H1 (cell line): ENCODE results near the gene TOM1L2. TPM values are rescaled to one million over a fixed set of nuclear protein-coding genes. Genes with fewer than 3 reads are reported as not detected.

Experiments used
- CTCF ChIA-PET: fragments of 300-600 bp; sonication (Branson Sonifier 250); formaldehyde crosslinking; loops from one replicate; lab custom pipeline; 2021; ENCODE audit not compliant: partially characterized antibody; lab: Charles Lee
- POLR2A ChIA-PET: fragments of 300-600 bp; sonication (Branson Sonifier 250); formaldehyde crosslinking; loops from one replicate; lab custom pipeline; 2021; ENCODE audit warnings: inconsistent platforms; ENCODE audit not compliant: partially characterized antibody; lab: Charles Lee
- DNase-seq, 2 experiments: peaks; one replicate each; pipeline versions ENCODE4 v3.0.0 to v3.0.0-alpha.2; 2010 to 2022; ENCODE audit warnings: low spot score in 2 of 2, low read depth in 1 of 2, mixed read lengths in 1 of 2
- FAIRE-seq: peaks from 2 replicates; lab custom pipeline; 2011; peaks lifted over from hg19 to GRCh38; lab: Jason Lieb, UNC
- H2AFZ ChIP-seq: 2 replicates; pipeline ENCODE4 v1.8.1; 2012; ENCODE audit warnings: low read length, inconsistent platforms
- H2AK5ac ChIP-seq: 2 replicates; pipeline ENCODE4 v1.6.1; 2013; ENCODE audit warnings: low read depth, low read length
- H2BK120ac ChIP-seq: replicated peaks from 2 replicates; pipeline ENCODE3; 2013; ENCODE audit warnings: low read depth, low read length, inconsistent platforms
- H2BK12ac ChIP-seq: 2 replicates; pipeline ENCODE4 v1.6.1; 2013; ENCODE audit warnings: low read depth, low read length
- H2BK15ac ChIP-seq: 2 replicates; pipeline ENCODE4 v1.6.1; 2013; ENCODE audit warnings: low read length
- H2BK20ac ChIP-seq: 2 replicates; pipeline ENCODE4 v1.6.1; 2013; ENCODE audit warnings: low read length
- H2BK5ac ChIP-seq: 2 replicates; pipeline ENCODE4 v1.6.1; 2013; ENCODE audit warnings: low read depth, low read length
- H3K14ac ChIP-seq: 2 replicates; pipeline ENCODE4 v1.6.1; 2013; ENCODE audit warnings: inconsistent platforms; ENCODE audit not compliant: insufficient read length
- H3K18ac ChIP-seq: 2 replicates; pipeline ENCODE4 v1.6.1; 2013; ENCODE audit warnings: low read length; ENCODE audit errors: extremely low read depth
- H3K23ac ChIP-seq: 2 replicates; pipeline ENCODE4 v1.6.1; 2013; ENCODE audit warnings: inconsistent platforms; ENCODE audit not compliant: insufficient read length
- H3K23me2 ChIP-seq: 2 replicates; pipeline ENCODE4 v1.6.1; 2013; ENCODE audit warnings: low read depth, low read length
- H3K27ac ChIP-seq: 2 replicates; pipeline ENCODE4 v1.6.1; 2011; ENCODE audit warnings: low read depth, low read length, inconsistent platforms
- H3K27me3 ChIP-seq, 4 experiments: replicated peaks in 1 of 4; 1 replicate in 1 of 4; 2 replicates in 3 of 4; pipeline versions ENCODE4 v1.6.1 to v1.8.1; 2011 to 2013; ENCODE audit warnings: low read length in 3 of 4, mild to moderate bottlenecking in 3 of 4, inconsistent platforms in 2 of 4, mixed read lengths in 2 of 4, moderate library complexity in 1 of 4; ENCODE audit not compliant: control insufficient read depth in 3 of 4, insufficient read depth in 3 of 4; ENCODE audit errors: extremely low read depth in 1 of 4
- H3K36me3 ChIP-seq, 4 experiments: 2 replicates each; pipeline versions ENCODE4 v1.6.1 to v1.8.1; 2011 to 2013; ENCODE audit warnings: mild to moderate bottlenecking in 4 of 4, low read length in 3 of 4, moderate library complexity in 2 of 4, control low read depth in 1 of 4, inconsistent platforms in 1 of 4; ENCODE audit not compliant: insufficient read depth in 4 of 4, control insufficient read depth in 2 of 4
- H3K4ac ChIP-seq: replicated peaks from 2 replicates; pipeline ENCODE3; 2013; ENCODE audit warnings: low read length, low read depth, mixed read lengths, inconsistent platforms; ENCODE audit not compliant: insufficient read length
- H3K4me1 ChIP-seq, 4 experiments: replicated peaks in 1 of 4; 1 replicate in 1 of 4; 2 replicates in 3 of 4; pipeline versions ENCODE4 v1.6.1 to v1.8.1; 2011 to 2013; ENCODE audit warnings: low read length in 3 of 4, inconsistent platforms in 2 of 4, mixed read lengths in 1 of 4; ENCODE audit not compliant: insufficient read depth in 4 of 4, control insufficient read depth in 3 of 4
- H3K4me2 ChIP-seq, 2 experiments: 2 replicates each; pipeline versions ENCODE4 v1.6.1 to v1.8.1; 2011 to 2013; ENCODE audit warnings: low read depth in 2 of 2, low read length in 2 of 2, control low read depth in 1 of 2, inconsistent platforms in 1 of 2, mild to moderate bottlenecking in 1 of 2; ENCODE audit not compliant: insufficient read depth in 1 of 2
- H3K4me3 ChIP-seq, 4 experiments: fragments of 200-600, 300-600 bp in 1 of 4; sonication (generic), shearing (Covaris generic), sonication (Bioruptor Twin) in 1 of 4; 2 replicates each; pipeline versions ENCODE4 v1.5.1 to v1.8.1; 2011 to 2016; ENCODE audit warnings: low read length in 4 of 4, low read depth in 3 of 4, control low read depth in 2 of 4, inconsistent platforms in 2 of 4, mild to moderate bottlenecking in 2 of 4, mixed read lengths in 1 of 4, moderate library complexity in 1 of 4; ENCODE audit not compliant: insufficient read depth in 2 of 4; ENCODE audit errors: extremely low read depth in 1 of 4
- H3K56ac ChIP-seq: replicated peaks from 2 replicates; pipeline ENCODE3; 2013; ENCODE audit warnings: low read depth, mild to moderate bottlenecking, mixed read lengths, low read length, inconsistent platforms; ENCODE audit not compliant: insufficient read length
- H3K79me1 ChIP-seq: 2 replicates; pipeline ENCODE4 v1.6.1; 2013; ENCODE audit warnings: low read depth, low read length, control low read depth
- H3K79me2 ChIP-seq, 2 experiments: 2 replicates each; pipeline versions ENCODE4 v1.6.1 to v1.8.1; 2012 to 2013; ENCODE audit warnings: low read length in 2 of 2, mild to moderate bottlenecking in 2 of 2, inconsistent platforms in 1 of 2; ENCODE audit not compliant: insufficient read depth in 2 of 2, control insufficient read depth in 1 of 2
- H3K9ac ChIP-seq, 4 experiments: replicated peaks in 1 of 4; 1 replicate in 1 of 4; 2 replicates in 3 of 4; pipeline versions ENCODE4 v1.6.1 to v1.8.1; 2011 to 2013; ENCODE audit warnings: low read depth in 3 of 4, low read length in 3 of 4, control low read depth in 2 of 4, mild to moderate bottlenecking in 2 of 4, moderate library complexity in 2 of 4, inconsistent platforms in 1 of 4; ENCODE audit errors: extremely low read depth in 1 of 4
- H3K9me3 ChIP-seq, 2 experiments: 2 replicates each; pipeline versions ENCODE4 v1.6.1 to v1.8.1; 2012 to 2013; ENCODE audit warnings: mild to moderate bottlenecking in 2 of 2, moderate library complexity in 2 of 2, control low read depth in 1 of 2, inconsistent platforms in 1 of 2, low read depth in 1 of 2, low read length in 1 of 2, mixed read lengths in 1 of 2; ENCODE audit not compliant: insufficient read depth in 2 of 2
- H4K20me1 ChIP-seq, 2 experiments: replicated peaks in 1 of 2; 2 replicates each; pipeline versions ENCODE3 to v1.8.1; 2011 to 2013; ENCODE audit warnings: inconsistent platforms in 2 of 2, low read length in 2 of 2, mild to moderate bottlenecking in 1 of 2; ENCODE audit not compliant: insufficient read depth in 2 of 2, control insufficient read depth in 1 of 2
- H4K5ac ChIP-seq: 2 replicates; pipeline ENCODE4 v1.6.1; 2013; ENCODE audit warnings: low read length, low read depth, mixed read lengths, inconsistent platforms; ENCODE audit not compliant: insufficient read length
- H4K8ac ChIP-seq: 2 replicates; pipeline ENCODE4 v1.8.0; 2013; ENCODE audit warnings: mild to moderate bottlenecking, moderate library complexity, low read length, inconsistent platforms; ENCODE audit not compliant: insufficient read depth; ENCODE audit errors: extremely low read depth
- H4K91ac ChIP-seq: replicated peaks from 2 replicates; pipeline ENCODE3; 2013; ENCODE audit warnings: low read length, mixed read lengths, inconsistent platforms; ENCODE audit not compliant: insufficient read length
- CBX8 ChIP-seq: fragments of 300-800, 300-1000 bp; sonication (generic); IDR thresholded peaks from 2 replicates; pipeline ENCODE4 v1.7.1; 2016; ENCODE audit warnings: low read depth, low read length, borderline replicate concordance
- GABPA ChIP-seq: IDR thresholded peaks from 2 replicates; pipeline ENCODE4 v1.6.1; 2011; ENCODE audit warnings: mild to moderate bottlenecking, low read length, moderate library complexity, borderline replicate concordance; ENCODE audit not compliant: insufficient read depth
- HDAC2 ChIP-seq, 2 experiments: fragments of 300-600 bp in 1 of 2; sonication (generic) in 1 of 2; IDR thresholded peaks; 2 replicates each; pipeline ENCODE4 v1.6.1; 2011 to 2012; ENCODE audit warnings: low read depth in 2 of 2, low read length in 2 of 2, mild to moderate bottlenecking in 2 of 2, moderate library complexity in 2 of 2, borderline replicate concordance in 1 of 2, inconsistent platforms in 1 of 2
- POU5F1 ChIP-seq: IDR thresholded peaks from 2 replicates; pipeline ENCODE4 v1.6.1; 2011; ENCODE audit warnings: low read depth, mild to moderate bottlenecking, low read length, moderate library complexity
- RXRA ChIP-seq: IDR thresholded peaks from 2 replicates; pipeline ENCODE4 v1.6.1; 2011; ENCODE audit warnings: low read depth, mild to moderate bottlenecking, low read length, moderate library complexity; ENCODE audit not compliant: insufficient read depth
- SAP30 ChIP-seq: fragments of 300-600 bp; sonication (generic); IDR thresholded peaks from 2 replicates; pipeline ENCODE4 v1.7.1; 2012; ENCODE audit warnings: low read length, moderate library complexity, mild to moderate bottlenecking, inconsistent platforms; ENCODE audit not compliant: insufficient read depth, insufficient replicate concordance
- SIX5 ChIP-seq: IDR thresholded peaks from 2 replicates; pipeline ENCODE4 v1.6.1; 2011; ENCODE audit warnings: mild to moderate bottlenecking, low read depth, low read length
- SP1 ChIP-seq: IDR thresholded peaks from 2 replicates; pipeline ENCODE4 v1.6.1; 2011; ENCODE audit warnings: low read depth, low read length
- SP2 ChIP-seq: IDR thresholded peaks from 2 replicates; pipeline ENCODE4 v1.6.1; 2012; ENCODE audit warnings: mild to moderate bottlenecking, low read length, inconsistent platforms
- TAF7 ChIP-seq: optimal IDR thresholded peaks from 2 replicates; pipeline ENCODE3; 2011; ENCODE audit warnings: low read depth, mild to moderate bottlenecking, inconsistent platforms, low read length, moderate library complexity, borderline replicate concordance
- WGBS, 2 experiments: shearing (Covaris generic) in 1 of 2; methylation state at CpG; one replicate each; pipeline versions ENCODE4 v1.1.6 to v1.1.7; 2013 to 2015; ENCODE audit warnings: low lambda C conversion rate in 2 of 2, mixed read lengths in 2 of 2, inconsistent platforms in 1 of 2, low coverage in 1 of 2, missing lambda C conversion rate in 1 of 2; ENCODE audit not compliant: insufficient replicate concordance in 2 of 2, insufficient coverage in 1 of 2, insufficient read length in 1 of 2; ENCODE audit errors: extremely low coverage in 1 of 2, missing lambda C conversion rate in 1 of 2; 5-methylcytosine and 5-hydroxymethylcytosine counted together
- polyA plus RNA-seq, 7 experiments: library from polyadenylated mRNA; depleted of rRNA in 3 of 7; stranded (reverse) in 5 of 7; unstranded in 2 of 7; fragments of >200 nt in 5 of 7; fragments of 200-250 nt in 2 of 7; gene quantifications; 1 replicate in 5 of 7; 2 replicates in 1 of 7; 4 replicates in 1 of 7; pipeline versions ENCODE4 v1.2.1 to v1.2.3, GENCODE V29; 2011 to 2013; ENCODE audit warnings: missing spikeins in 2 of 7, mixed read lengths in 2 of 7
- total RNA-seq: library from RNA; stranded (reverse); fragmentation: NEBNext Ultra II Directional; extraction: Animal tissue kit (Norgen Biotek cat#: 25700); gene quantifications from 2 replicates; pipeline ENCODE4 v1.2.1, GENCODE V29; 2021

Gene TOM1L2
- total and polyA plus RNA-seq, 2 of the 8 experiments (the other 6 are each of a cell fraction or from before 2014, with no cell fraction given), result 2.0 to 3.4 TPM

- peaks cover 6 to 20% (median 12%) of the 10 kb centered on the region in 4 experiments; a peak in 6 of 8 replicates for H3K36me3 ChIP-seq
- no peaks in the 10 kb centered on the region for H3K9me3 ChIP-seq
- peaks cover 6 to 23% (median 17%) of the 10 kb centered on the region in 4 experiments for H3K27me3 ChIP-seq
- ChIA-PET POLR2A (interaction anchor here (0.6 to 24.7 kb wide), 22 partner anchors 8 to 128 kb away, joined by 3 to 532 read pairs (median 4); partner anchors contain the start of gene SREBF1), CTCF (interaction anchor here (1.0 to 18.1 kb wide), 15 partner anchors 9 to 229 kb away, joined by 3 to 375 read pairs (median 4); partner anchors contain the start of genes ATPAF2 and GID4)
- H3K9ac ChIP-seq, result no peak overlapping the region; a peak in 2 of 7 replicates
- no peak overlapping the region for H3K27ac ChIP-seq
- 0 out of 2 replicates have a peak overlapping the region, but pooled peaks have one; percentile 29 for H2BK12ac ChIP-seq
- H3K79me1 ChIP-seq, result no peaks in the 10 kb centered on the region
- DNase-seq, result peak; percentile 50 to 94
- H2BK15ac ChIP-seq, result no peak overlapping the region
- H3K4me1 ChIP-seq, result peaks cover 0 to 20% (median 12%) of the 10 kb centered on the region in 4 experiments; a peak in 6 of 7 replicates
- H3K14ac ChIP-seq, result no peak overlapping the region
- no peak overlapping the region for H2BK120ac ChIP-seq
- peak overlapping the region; percentile 48 for H4K8ac ChIP-seq
- peak overlapping the region; percentile 71 for H3K4ac ChIP-seq
- H3K4me2 ChIP-seq, result peak overlapping the region; percentile 69 to 97
- WGBS, 2 experiments, result 12% methylated on average over 60 of the region's 68 CpGs; no CpG with 5 or more reads in 1 of the 2 experiments
- H2AFZ ChIP-seq, result no peak overlapping the region
- no peak overlapping the region for H3K23ac ChIP-seq
- no peak overlapping the region for H2BK20ac ChIP-seq
- H4K5ac ChIP-seq, result peak overlapping the region; percentile 9
- no peak overlapping the region for H3K56ac ChIP-seq
- peaks cover 10% of the 10 kb centered on the region; the same call in 1 of the 2 replicates for H3K23me2 ChIP-seq
- no peak overlapping the region for H2AK5ac ChIP-seq
- no peaks in the 10 kb centered on the region for H3K79me2 ChIP-seq
- no peak for FAIRE-seq
- peak overlapping the region; percentile 37 to 70 (median 40) for H3K4me3 ChIP-seq
- H3K18ac ChIP-seq, result peak overlapping the region; percentile 87
- peaks cover 7 to 10% of the 10 kb centered on the region in 2 experiments for H4K20me1 ChIP-seq
- H2BK5ac ChIP-seq, result peak overlapping the region; percentile 35; the same call in 1 of the 2 replicates
- H4K91ac ChIP-seq, result peak overlapping the region; percentile 2
- TF ChIP-seq RXRA, result 0 out of 2 replicates have a peak, but pooled peaks have one; percentile 13
- no peak for TF ChIP-seq POU5F1
- TF ChIP-seq GABPA, result peak; percentile 65
- TF ChIP-seq SIX5, result no peak
- peak; percentile 53 for TF ChIP-seq TAF7
- no peak for TF ChIP-seq SAP30
- peak; percentile 98 for TF ChIP-seq SP1
- 0 out of 4 replicates have a peak, but pooled peaks have one; percentile 45 to 48 for TF ChIP-seq HDAC2 (IDR thresholded peaks at IDR 0.05; ENCODE audit: borderline replicate concordance in 1 of 2, low read depth in 2 of 2, low read length in 2 of 2)
- TF ChIP-seq CBX8, result no peak
- no peak for TF ChIP-seq SP2
These were observed 161.9 kb downstream of the TOM1L2 start for GRCh38 chr17:17810084-17810894.
